ENCODE measurements around the gene MGME1. TPM values are rescaled to one million over a fixed set of nuclear protein-coding genes. Genes with fewer than 3 reads are reported as not detected.

The MGME1 gene
- total RNA-seq, 1 experiment from 2014 or later, result 15.1 TPM

DNA sequence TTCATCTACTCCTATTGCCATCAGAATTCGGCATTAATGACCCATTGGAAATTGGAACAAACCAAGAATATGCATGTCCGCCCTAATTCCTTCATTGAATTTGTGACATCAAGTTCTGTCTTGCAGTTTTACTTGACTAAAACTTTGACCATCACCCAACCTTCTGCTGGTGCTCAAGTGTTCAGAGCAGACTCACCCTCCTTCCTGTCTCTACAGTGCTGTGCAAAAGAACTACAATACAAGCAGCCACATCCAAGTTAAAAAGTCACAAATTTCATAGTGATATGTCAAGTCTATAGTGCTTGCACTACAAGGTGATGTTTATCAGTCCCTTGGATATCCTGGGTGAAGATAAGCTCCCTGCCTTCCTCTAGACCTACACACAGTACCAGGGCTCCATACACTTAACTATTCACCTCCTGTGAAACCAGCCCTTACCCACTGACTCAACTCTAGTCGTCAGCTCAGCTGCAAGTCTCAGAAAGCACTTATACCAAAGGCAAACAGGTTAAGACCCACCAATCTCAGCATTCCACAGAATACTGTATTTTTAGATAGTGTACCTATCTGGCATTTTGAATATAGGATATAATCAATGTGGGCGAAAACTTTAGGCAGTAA is 23.9 kb upstream of the MGME1 start:
- no peak overlapping the region for H3K4me2 ChIP-seq (ENCODE audit: low read length)
- no peak overlapping the region for H3K9ac ChIP-seq (ENCODE audit: low read length)
- no peaks in the 10 kb centered on the region for H3K9me2 ChIP-seq (replicated peaks; ENCODE audit: low read length)
- no peak overlapping the region for H3K27ac ChIP-seq (ENCODE audit: low read length)
- peaks cover 29% of the 10 kb centered on the region; the same call in 1 of the 2 replicates for H4K20me1 ChIP-seq (ENCODE audit: low read length)
- peaks cover 86% of the 10 kb centered on the region for H3K36me3 ChIP-seq (ENCODE audit: low read depth, low read length)
- no peak for TF ChIP-seq EZH2 (IDR thresholded peaks at IDR 0.05; ENCODE audit: low read length, unreplicated experiment)
- TF ChIP-seq, protein P1, sequence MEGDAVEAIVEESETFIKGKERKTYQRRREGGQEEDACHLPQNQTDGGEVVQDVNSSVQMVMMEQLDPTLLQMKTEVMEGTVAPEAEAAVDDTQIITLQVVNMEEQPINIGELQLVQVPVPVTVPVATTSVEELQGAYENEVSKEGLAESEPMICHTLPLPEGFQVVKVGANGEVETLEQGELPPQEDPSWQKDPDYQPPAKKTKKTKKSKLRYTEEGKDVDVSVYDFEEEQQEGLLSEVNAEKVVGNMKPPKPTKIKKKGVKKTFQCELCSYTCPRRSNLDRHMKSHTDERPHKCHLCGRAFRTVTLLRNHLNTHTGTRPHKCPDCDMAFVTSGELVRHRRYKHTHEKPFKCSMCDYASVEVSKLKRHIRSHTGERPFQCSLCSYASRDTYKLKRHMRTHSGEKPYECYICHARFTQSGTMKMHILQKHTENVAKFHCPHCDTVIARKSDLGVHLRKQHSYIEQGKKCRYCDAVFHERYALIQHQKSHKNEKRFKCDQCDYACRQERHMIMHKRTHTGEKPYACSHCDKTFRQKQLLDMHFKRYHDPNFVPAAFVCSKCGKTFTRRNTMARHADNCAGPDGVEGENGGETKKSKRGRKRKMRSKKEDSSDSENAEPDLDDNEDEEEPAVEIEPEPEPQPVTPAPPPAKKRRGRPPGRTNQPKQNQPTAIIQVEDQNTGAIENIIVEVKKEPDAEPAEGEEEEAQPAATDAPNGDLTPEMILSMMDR (conservative IDR thresholded peaks at IDR 0.05; ENCODE audit: low read depth, low read length), result no peak
- no peaks in the 10 kb centered on the region for H3K9me3 ChIP-seq (ENCODE audit: low read length)
- no TSS peak for BruUV-seq (replicated peaks)
- no peak for DNase-seq
- ATAC-seq, result no peak
- POLR2A ChIA-PET (ENCODE audit: unreplicated experiment), result no interaction called here
- no peak overlapping the region for H3K4me3 ChIP-seq (ENCODE audit: low read length)
- intact Hi-C loops (cut with micrococcal nuclease), result no loop called here
- no peak overlapping the region for H2AFZ ChIP-seq (ENCODE audit: low read length)
- H3K79me2 ChIP-seq (ENCODE audit: low read length), result no peaks in the 10 kb centered on the region; the same call in 1 of the 2 replicates
- H3F3A ChIP-seq (ENCODE audit: low read length, unreplicated experiment), result peaks cover 10% of the 10 kb centered on the region
- CTCF ChIA-PET, result no interaction called here
- H3K4me1 ChIP-seq (ENCODE audit: insufficient read depth, low read length), result no peaks in the 10 kb centered on the region
- no peaks in the 10 kb centered on the region for H3K27me3 ChIP-seq (ENCODE audit: low read length)

DNA sequence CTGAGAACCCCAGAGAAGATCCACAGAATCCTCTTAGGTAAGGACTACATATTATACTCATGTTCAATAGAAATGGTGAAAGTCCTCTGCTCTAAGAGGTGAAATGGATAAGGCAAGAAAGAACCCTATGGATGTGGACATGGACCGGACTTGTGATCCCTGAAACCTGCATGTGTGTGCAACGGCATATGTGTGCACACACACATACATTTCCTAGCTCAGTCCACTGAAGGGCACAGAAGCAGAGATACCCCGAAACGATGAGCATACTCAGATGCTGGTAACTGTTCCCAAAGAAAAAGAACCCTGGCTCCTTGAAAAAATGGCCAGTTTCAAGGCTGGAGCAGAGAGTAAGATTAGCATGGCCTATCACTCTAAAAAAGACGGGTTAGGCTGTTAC is 22.8 kb upstream of the MGME1 start:
- no peak overlapping the region for H3K4me2 ChIP-seq (ENCODE audit: low read length)
- no peaks in the 10 kb centered on the region for H3K27me3 ChIP-seq (ENCODE audit: low read length)
- H3K9me2 ChIP-seq (replicated peaks; ENCODE audit: low read length), result no peaks in the 10 kb centered on the region
- no peak overlapping the region for H3K27ac ChIP-seq (ENCODE audit: low read length)
- no peaks in the 10 kb centered on the region for H3K4me1 ChIP-seq (ENCODE audit: insufficient read depth, low read length)
- TF ChIP-seq EZH2 (IDR thresholded peaks at IDR 0.05; ENCODE audit: low read length, unreplicated experiment), result no peak
- TF ChIP-seq EZH2phosphoT487 (IDR thresholded peaks at IDR 0.05; ENCODE audit: borderline replicate concordance, low read length), result no peak
- TF ChIP-seq, protein P1 (conservative IDR thresholded peaks at IDR 0.05; ENCODE audit: low read depth, low read length), result no peak
- no peaks in the 10 kb centered on the region for H3K9me3 ChIP-seq (ENCODE audit: low read length)
- no peak for ATAC-seq
- H3F3A ChIP-seq (ENCODE audit: low read length, unreplicated experiment), result peaks cover 10% of the 10 kb centered on the region
- H3K36me3 ChIP-seq (ENCODE audit: low read depth, low read length), result peaks cover 97% of the 10 kb centered on the region
- no peak for DNase-seq
- POLR2A ChIA-PET (ENCODE audit: unreplicated experiment), result interaction anchor here (0.6 kb wide), 1 partner anchor 20 kb away, joined by 3 read pairs; no protein-coding TSS in a partner anchor
- H4K20me1 ChIP-seq (ENCODE audit: low read length), result peaks cover 36% of the 10 kb centered on the region
- no TSS peak for BruUV-seq (replicated peaks)
- H3K79me2 ChIP-seq (ENCODE audit: low read length), result peaks cover 6% of the 10 kb centered on the region; the same call in 1 of the 2 replicates
- H3K9ac ChIP-seq (ENCODE audit: low read length), result no peak overlapping the region
- CTCF ChIA-PET, result no interaction called here
- no peak overlapping the region for H3K4me3 ChIP-seq (ENCODE audit: low read length)
- no peak overlapping the region for H2AFZ ChIP-seq (ENCODE audit: low read length)
- intact Hi-C loops (cut with micrococcal nuclease), result no loop called here
